HG03095 (cell line): ENCODE measurements around the gene BCHE.
A peak's percentile ranks its signal among the peaks of the same experiment; 100 is the strongest.
"Not testable (repeated sequence)": the region's sequence is repeated elsewhere in the genome, so short reads cannot be mapped to it uniquely, and the experiment has no call there.

ENCODE experiments used
- ATAC-seq: cut with Tn5 transposase; IDR thresholded peaks from one replicate; pipeline ENCODE4 v1.9.1; 2021; ENCODE audit warnings: moderate library complexity; ENCODE audit not compliant: unreplicated experiment

The BCHE gene

GRCh38 chr3:165817160-165817709 lies 20.0 kb downstream of the BCHE start:
- ATAC-seq, result no peak

- no peak for ATAC-seq
Observed at GRCh38 chr3:165816209-165816608, 21.0 kb downstream of the BCHE start.

- no peak for ATAC-seq
Observed at GRCh38 chr3:165815682-165816081, 21.5 kb downstream of the BCHE start.

GRCh38 chr3:165814380-165814779 lies 22.8 kb downstream of the BCHE start:
- no peak for ATAC-seq

GRCh38 chr3:165807937-165808336 lies 29.3 kb downstream of the BCHE start:
- not testable (repeated sequence) for ATAC-seq

GRCh38 chr3:165805946-165806561 lies 31.2 kb downstream of the BCHE start:
- ATAC-seq, result peak; percentile 87

GRCh38 chr3:165803471-165803870 lies 33.8 kb downstream of the BCHE start:
- ATAC-seq, result no peak

- peak; percentile 53 for ATAC-seq
Observed at GRCh38 chr3:165800970-165801369, 36.3 kb downstream of the BCHE start.

GRCh38 chr3:165799026-165799425 lies 38.2 kb downstream of the BCHE start:
- ATAC-seq, result no peak

GRCh38 chr3:165797551-165797950 lies 39.7 kb downstream of the BCHE start:
- no peak for ATAC-seq

- ATAC-seq, result no peak
Observed at GRCh38 chr3:165796701-165797100, 40.5 kb downstream of the BCHE start.

- no peak for ATAC-seq
Observed at GRCh38 chr3:165788531-165788930, 48.7 kb downstream of the BCHE start.

- ATAC-seq, result no peak
Observed at GRCh38 chr3:165786013-165786412, 51.2 kb downstream of the BCHE start.

- ATAC-seq, result no peak
Observed at GRCh38 chr3:165784337-165784736, 52.9 kb downstream of the BCHE start.

- ATAC-seq, result no peak
Observed at GRCh38 chr3:165783383-165783782, 53.8 kb downstream of the BCHE start.

- no peak for ATAC-seq
Observed at GRCh38 chr3:165778891-165779290, 58.3 kb downstream of the BCHE start.

- ATAC-seq, result no peak
Observed at GRCh38 chr3:165778456-165778855, 58.8 kb downstream of the BCHE start.

GRCh38 chr3:165775824-165776223 lies 61.4 kb downstream of the BCHE start:
- no peak for ATAC-seq

- ATAC-seq, result no peak
Observed at GRCh38 chr3:165770781-165771180, 66.4 kb downstream of the BCHE start.

- ATAC-seq, result no peak
Observed at GRCh38 chr3:165768680-165769079, 68.5 kb downstream of the BCHE start.

GRCh38 chr3:165759041-165759440 lies 78.2 kb downstream of the BCHE start:
- ATAC-seq, result no peak

- ATAC-seq, result no peak
Observed at GRCh38 chr3:165755571-165755970, 81.7 kb downstream of the BCHE start.
